Dendritic cell treated with granulocyte-macrophage colony-stimulating factor and Interleukin-4, amounts not matched to agents 40 ng/mL and 50 ng/mL, for 4 days (primary cell): ENCODE data around the gene SCUBE3.

Experiments used
- H3K27ac Mint-ChIP-seq: one replicate; pipeline ENCODE4 v1.8.0; 2022; ENCODE audit warnings: mild to moderate bottlenecking, mixed read lengths
- H3K27me3 Mint-ChIP-seq: one replicate; pipeline ENCODE4 v1.8.0; 2022; ENCODE audit warnings: mild to moderate bottlenecking, mixed read lengths
- H3K36me3 Mint-ChIP-seq: one replicate; pipeline ENCODE4 v1.8.0; 2022; ENCODE audit warnings: low read depth, mixed read lengths
- H3K4me1 Mint-ChIP-seq: one replicate; pipeline ENCODE4 v1.8.0; 2022; ENCODE audit warnings: low read depth, mixed read lengths
- H3K4me3 Mint-ChIP-seq: one replicate; pipeline ENCODE4 v1.8.0; 2022; ENCODE audit warnings: mild to moderate bottlenecking, moderate library complexity, mixed read lengths
- H3K9me3 Mint-ChIP-seq: one replicate; pipeline ENCODE4 v1.8.0; 2022; ENCODE audit warnings: mixed read lengths
- intact Hi-C: fragments of 100-400 bp; cut with micrococcal nuclease; formaldehyde crosslinking; loops from one replicate; pipeline ENCODE4 v1.15.0; 2022

The SCUBE3 gene

GRCh38 chr6:35293681-35294080, 79.9 kb downstream of the SCUBE3 start:
- no peak overlapping the region for H3K4me3 Mint-ChIP-seq
- no peaks in the 10 kb centered on the region for H3K27me3 Mint-ChIP-seq
- peaks cover 78% of the 10 kb centered on the region for H3K36me3 Mint-ChIP-seq
- H3K27ac Mint-ChIP-seq: no peak overlapping the region
- intact Hi-C loops: no loop called here
- peaks cover 17% of the 10 kb centered on the region for H3K4me1 Mint-ChIP-seq
- H3K9me3 Mint-ChIP-seq: no peaks in the 10 kb centered on the region

GRCh38 chr6:35294308-35294945, 80.7 kb downstream of the SCUBE3 start:
- intact Hi-C loops: no loop called here
- Mint-ChIP-seq H3K4me1 (peaks cover 25% of the 10 kb centered on the region), H3K36me3 (peaks cover 70% of the 10 kb centered on the region), H3K9me3 (no peaks in the 10 kb centered on the region), H3K27me3 (no peaks in the 10 kb centered on the region), H3K4me3 (no peak overlapping the region), H3K27ac (no peak overlapping the region)

GRCh38 chr6:35295036-35295435, 81.3 kb downstream of the SCUBE3 start:
- Mint-ChIP-seq H3K9me3 (no peaks in the 10 kb centered on the region), H3K27me3 (no peaks in the 10 kb centered on the region), H3K4me3 (no peak overlapping the region), H3K27ac (no peak overlapping the region), H3K36me3 (peaks cover 65% of the 10 kb centered on the region), H3K4me1 (peaks cover 31% of the 10 kb centered on the region)
- intact Hi-C loops: loop anchor here (5.0 kb wide), 1 partner anchor 47 kb away; the partner anchor contains the start of gene PPARD

- Mint-ChIP-seq H3K9me3 (no peaks in the 10 kb centered on the region), H3K4me1 (peaks cover 38% of the 10 kb centered on the region), H3K27me3 (no peaks in the 10 kb centered on the region), H3K36me3 (peaks cover 63% of the 10 kb centered on the region), H3K4me3 (no peak overlapping the region), H3K27ac (no peak overlapping the region)
- intact Hi-C loops: loop anchor here (5.0 kb wide), 1 partner anchor 47 kb away; the partner anchor contains the start of gene PPARD
These were observed 82.0 kb downstream of the SCUBE3 start for GRCh38 chr6:35295521-35296315.

DNA sequence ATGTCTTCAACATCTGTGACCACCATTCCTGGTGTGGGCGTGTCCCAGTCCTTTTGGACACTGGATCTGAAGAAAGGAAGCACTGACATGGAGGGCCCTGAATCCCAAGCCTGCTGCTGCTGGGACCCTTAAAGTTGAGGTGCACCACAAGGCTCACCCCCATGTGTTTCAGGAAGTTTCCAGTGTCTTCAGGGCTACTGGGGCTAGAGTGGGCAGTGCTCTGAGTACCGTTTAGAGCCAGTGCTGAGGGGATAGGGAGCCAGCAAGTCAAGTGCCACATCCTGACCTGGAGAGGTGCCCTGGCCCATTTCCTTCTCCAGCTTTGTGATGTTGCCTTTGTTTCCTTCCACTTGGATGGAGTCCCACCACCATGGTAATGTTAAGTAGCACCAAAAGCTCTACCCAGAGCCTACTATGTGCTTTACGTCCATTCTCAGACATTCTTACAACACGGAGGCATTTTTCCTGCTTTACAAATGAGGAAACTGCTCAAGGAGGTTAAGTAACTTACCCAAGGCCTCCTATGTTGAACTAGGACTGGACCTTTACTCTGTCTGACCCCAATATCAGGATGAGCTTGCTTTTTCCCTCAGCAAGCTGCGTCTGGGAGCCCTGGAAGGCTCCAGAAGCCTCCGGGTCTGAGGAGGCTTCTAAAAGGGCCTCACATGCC, 83.3 kb downstream of the SCUBE3 start:
- Mint-ChIP-seq H3K4me3 (peak overlapping the region; percentile 79), H3K4me1 (peaks cover 50% of the 10 kb centered on the region), H3K9me3 (no peaks in the 10 kb centered on the region), H3K36me3 (peaks cover 50% of the 10 kb centered on the region), H3K27me3 (no peaks in the 10 kb centered on the region), H3K27ac (peak overlapping the region; percentile 78)
- intact Hi-C loops: loop anchor here (1.0 to 5.0 kb wide), 4 partner anchors 30 to 171 kb away; partner anchors contain the start of genes PPARD and RPL10A

DNA sequence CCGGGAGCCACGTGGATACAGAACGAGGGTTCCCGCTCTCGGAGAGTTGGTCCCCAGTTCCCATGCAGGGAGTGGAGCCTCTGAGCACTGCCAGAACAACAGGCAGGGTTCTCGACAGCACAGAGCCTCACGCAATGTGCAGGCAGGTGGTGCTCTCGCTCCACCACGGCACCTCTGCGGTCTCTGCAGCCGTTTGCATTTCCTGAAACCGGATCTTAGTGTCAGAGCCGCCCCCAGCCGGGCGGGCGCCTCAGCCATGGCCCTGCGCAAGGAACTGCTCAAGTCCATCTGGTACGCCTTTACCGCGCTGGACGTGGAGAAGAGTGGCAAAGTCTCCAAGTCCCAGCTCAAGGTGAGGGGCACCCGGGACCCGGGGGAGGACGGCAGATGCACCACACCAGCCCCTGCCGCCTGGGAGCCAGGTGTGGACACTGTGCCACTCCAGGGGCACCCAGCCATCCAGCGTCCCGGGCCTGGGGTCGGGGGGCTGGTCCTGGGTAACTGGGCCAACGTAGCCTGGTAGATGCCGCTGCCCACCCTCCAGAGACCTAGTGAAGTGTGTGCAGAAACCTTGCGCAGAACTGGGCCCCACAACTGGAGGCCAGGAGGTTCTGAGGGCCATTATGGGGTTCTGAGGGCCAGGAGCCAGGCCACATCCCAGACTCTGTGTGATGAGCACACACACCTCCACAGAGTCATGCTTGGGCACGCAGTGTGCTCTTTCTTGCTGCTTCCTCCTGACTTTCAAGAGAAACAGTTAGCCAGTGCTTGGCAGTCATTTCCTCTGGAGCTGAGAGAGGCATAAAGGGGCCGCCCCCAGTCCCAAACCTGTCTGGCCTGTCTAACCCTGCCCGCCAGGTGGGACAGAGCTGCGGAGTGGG, 84.1 kb downstream of the SCUBE3 start, which contains the start of gene DEF6:
DEF6 (plus strand) TSS at position 218 of the 881 bp plus-strand sequence; CDS start at position 257, 39 bp downstream.
- no peaks in the 10 kb centered on the region for H3K9me3 Mint-ChIP-seq
- intact Hi-C loops: loop anchor here (1.0 to 5.0 kb wide), 4 partner anchors 29 to 170 kb away; partner anchors contain the start of genes PPARD and RPL10A
- peak within 1 kb of the TSS; percentile 79 for H3K4me3 Mint-ChIP-seq

DNA sequence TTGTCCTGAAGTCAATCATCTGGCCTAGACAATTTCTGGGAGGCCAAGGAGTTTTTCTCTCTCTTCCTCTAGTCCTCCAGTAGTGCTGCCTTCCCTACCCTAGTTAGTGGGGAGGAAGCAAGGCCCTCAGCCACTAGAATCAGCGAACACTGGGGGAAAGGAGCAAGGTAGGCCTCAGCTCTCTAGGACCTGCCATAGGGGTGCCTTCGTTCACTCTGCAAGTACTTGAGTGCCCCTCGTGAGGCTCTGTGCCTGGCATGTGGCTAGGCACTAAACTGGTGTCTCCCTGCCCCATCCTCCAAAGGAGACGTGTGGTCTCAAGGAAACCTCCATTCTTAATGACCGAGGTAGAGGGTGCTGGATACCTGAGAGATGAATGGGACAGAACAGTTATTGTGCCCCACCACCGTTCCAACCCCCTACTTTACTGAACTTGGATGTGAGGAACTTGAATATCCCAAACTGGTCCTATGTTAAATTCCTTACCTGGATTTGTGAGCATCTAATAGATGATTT, 84.9 kb downstream of the SCUBE3 start:
- Mint-ChIP-seq H3K36me3 (peaks cover 45% of the 10 kb centered on the region), H3K4me1 (peaks cover 64% of the 10 kb centered on the region), H3K4me3 (peak overlapping the region; percentile 79), H3K9me3 (no peaks in the 10 kb centered on the region), H3K27ac (peak overlapping the region; percentile 78), H3K27me3 (no peaks in the 10 kb centered on the region)
- intact Hi-C loops: loop anchor here (5.0 kb wide), 1 partner anchor 44 kb away; the partner anchor contains the start of gene PPARD

More for the DNA sequence above, 84.1 kb downstream of the SCUBE3 start, which contains the start of gene DEF6:
- H3K4me1 Mint-ChIP-seq: peaks cover 56% of the 10 kb centered on the region
- H3K27me3 Mint-ChIP-seq: no peaks in the 10 kb centered on the region
- H3K36me3 Mint-ChIP-seq: peaks cover 42% of the 10 kb centered on the region
- H3K27ac Mint-ChIP-seq: peak within 1 kb of the TSS; percentile 78

GRCh38 chr6:35299674-35300073, 85.9 kb downstream of the SCUBE3 start:
- Mint-ChIP-seq H3K36me3 (peaks cover 46% of the 10 kb centered on the region), H3K4me3 (peak overlapping the region; percentile 79), H3K27me3 (no peaks in the 10 kb centered on the region), H3K4me1 (peaks cover 74% of the 10 kb centered on the region), H3K27ac (peak overlapping the region; percentile 78), H3K9me3 (no peaks in the 10 kb centered on the region)
- intact Hi-C loops: loop anchor here (5.0 kb wide), 1 partner anchor 43 kb away; the partner anchor contains the start of gene PPARD

DNA sequence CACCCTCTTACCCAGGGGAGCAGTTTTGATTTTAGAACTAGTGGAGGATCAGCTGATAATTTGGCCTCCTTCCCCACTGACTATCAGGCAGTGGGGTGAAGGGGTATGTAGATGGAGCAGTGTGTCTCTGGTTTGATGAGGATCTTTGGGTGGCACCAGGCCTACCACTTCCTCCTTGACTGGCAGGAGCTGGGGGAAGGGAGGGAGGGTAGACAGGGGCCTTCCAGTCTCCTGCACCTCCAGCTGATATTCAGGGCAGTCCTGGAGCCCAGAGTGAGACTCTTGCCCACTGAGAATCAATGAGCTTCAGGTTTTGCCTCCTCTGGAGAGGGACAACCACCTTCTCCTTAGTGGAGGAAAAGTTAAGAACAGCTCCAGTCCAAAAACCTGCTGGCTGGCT, 87.1 kb downstream of the SCUBE3 start:
- H3K27ac Mint-ChIP-seq: peak overlapping the region; percentile 78
- peaks cover 74% of the 10 kb centered on the region for H3K4me1 Mint-ChIP-seq
- no peaks in the 10 kb centered on the region for H3K27me3 Mint-ChIP-seq
- peak overlapping the region; percentile 79 for H3K4me3 Mint-ChIP-seq
- H3K9me3 Mint-ChIP-seq: no peaks in the 10 kb centered on the region
- intact Hi-C loops: no loop called here
- H3K36me3 Mint-ChIP-seq: peaks cover 46% of the 10 kb centered on the region
